OCI-LY3 (cell line): Measurements from ENCODE around the gene SPRR2F.

Source experiments
- CTCF ChIP-seq: fragments of 200-600, 300-600 bp; sonication (generic); IDR thresholded peaks from 2 replicates; pipeline ENCODE4 v1.5.1; 2014; ENCODE audit warnings: antibody characterized with exemption, low read length, low read depth
- EZH2phosphoT487 ChIP-seq: fragments of 200-600 bp; shearing (Covaris generic); IDR thresholded peaks from 2 replicates; pipeline ENCODE4 v1.6.1; 2018; ENCODE audit warnings: antibody characterized with exemption, mixed run types, low read depth

DNA sequence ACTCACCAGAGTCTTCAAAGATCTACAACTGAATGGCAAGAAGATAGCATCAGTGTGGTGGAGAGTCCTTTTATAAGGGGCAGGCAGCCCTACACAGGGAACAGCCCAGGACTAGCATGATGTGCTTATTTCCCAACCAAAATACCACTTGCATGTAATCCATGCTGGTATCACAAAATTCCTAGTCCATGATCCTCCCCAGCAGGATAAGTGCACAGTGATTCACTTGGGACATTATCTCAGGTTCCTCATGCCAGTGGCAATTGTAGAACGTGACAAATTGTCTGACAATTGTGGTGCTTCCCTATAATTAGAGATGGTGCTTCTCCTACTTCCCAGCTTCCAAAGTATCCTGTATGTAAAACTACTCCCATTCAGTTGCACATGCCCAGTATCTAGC is 37.5 kb upstream of the SPRR2F start, which contains the start of gene SPRR2G:
- TF ChIP-seq CTCF (no peak), EZH2phosphoT487 (no peak)
